HEK293 (cell line): ENCODE measurements around the gene UFSP1.

Source experiments
- AEBP2 ChIP-seq: fragments of 450-650 bp; formaldehyde crosslinking; IDR thresholded peaks from 2 replicates; pipeline ENCODE4 v1.5.1; 2016; ENCODE audit warnings: missing biosample characterization, missing genetic modification characterization, borderline replicate concordance
- CTCF ChIP-seq: fragments of 450-650 bp; formaldehyde crosslinking; IDR thresholded peaks from 2 replicates; pipeline ENCODE4 v1.5.1; 2016; ENCODE audit warnings: missing biosample characterization, missing genetic modification characterization
- REPIN1 ChIP-seq: fragments of 450-650 bp; formaldehyde crosslinking; IDR thresholded peaks from 2 replicates; pipeline ENCODE4 v1.5.1; 2017; ENCODE audit warnings: missing biosample characterization, missing genetic modification characterization, low read depth
- SCRT2 ChIP-seq: fragments of 450-650 bp; formaldehyde crosslinking; IDR thresholded peaks from 2 replicates; pipeline ENCODE4 v1.5.1; 2016; ENCODE audit warnings: missing biosample characterization, missing genetic modification characterization
- SETDB1 ChIP-seq: IDR thresholded peaks from one replicate; pipeline ENCODE4 v1.6.1; 2017; ENCODE audit warnings: mild to moderate bottlenecking, low read length, moderate library complexity, mixed read lengths; ENCODE audit not compliant: insufficient read length
- YY1 ChIP-seq: fragments of 450-650 bp; formaldehyde crosslinking; IDR thresholded peaks from 2 replicates; pipeline ENCODE4 v1.5.1; 2018; ENCODE audit warnings: missing biosample characterization, missing genetic modification characterization
- ZFP41 ChIP-seq: fragments of 450-650 bp; formaldehyde crosslinking; IDR thresholded peaks from 2 replicates; pipeline ENCODE4 v1.5.1; 2016; ENCODE audit warnings: missing biosample characterization, missing genetic modification characterization, borderline replicate concordance
- ZNF10 ChIP-seq: fragments of 450-650 bp; formaldehyde crosslinking; IDR thresholded peaks from 2 replicates; pipeline ENCODE4 v1.5.1; 2017; ENCODE audit warnings: missing biosample characterization, missing genetic modification characterization
- ZNF19 ChIP-seq: fragments of 450-650 bp; formaldehyde crosslinking; IDR thresholded peaks from 2 replicates; pipeline ENCODE4; 2016; ENCODE audit warnings: missing biosample characterization, missing genetic modification characterization, low read depth
- ZNF26 ChIP-seq: fragments of 450-650 bp; formaldehyde crosslinking; IDR thresholded peaks from 2 replicates; pipeline ENCODE4 v1.5.1; 2016; ENCODE audit warnings: missing biosample characterization, missing genetic modification characterization
- ZNF280D ChIP-seq: fragments of 450-650 bp; formaldehyde crosslinking; IDR thresholded peaks from 2 replicates; pipeline ENCODE4 v1.5.1; 2016; ENCODE audit warnings: missing biosample characterization, missing genetic modification characterization
- ZNF341 ChIP-seq: fragments of 450-650 bp; formaldehyde crosslinking; IDR thresholded peaks from 2 replicates; pipeline ENCODE4; 2016; ENCODE audit warnings: low read depth, missing biosample characterization, missing genetic modification characterization
- ZNF629 ChIP-seq: fragments of 450-650 bp; formaldehyde crosslinking; IDR thresholded peaks from 2 replicates; pipeline ENCODE4 v1.5.1; 2017; ENCODE audit warnings: missing biosample characterization, missing genetic modification characterization
- ZNF768 ChIP-seq: fragments of 450-650 bp; formaldehyde crosslinking; IDR thresholded peaks from 2 replicates; pipeline ENCODE4 v1.5.1; 2018; ENCODE audit warnings: missing biosample characterization, mild to moderate bottlenecking, missing genetic modification characterization

- TF ChIP-seq CTCF (no peak), AEBP2 (tag by site-specific recombination) (no peak), ZFP41 (tag by site-specific recombination) (no peak), SCRT2 (tag by site-specific recombination) (no peak), SETDB1 (no peak), REPIN1 (tag by site-specific recombination) (no peak), ZNF19 (tag by site-specific recombination) (no peak), ZNF280D (no peak), ZNF26 (tag by site-specific recombination) (no peak), ZNF768 (no peak), YY1 (tag by site-specific recombination) (no peak), ZNF629 (tag by site-specific recombination) (no peak), ZNF341 (tag by site-specific recombination) (no peak), ZNF10 (tag by site-specific recombination) (no peak)
Measured at GRCh38 chr7:100840470-100841100, 48.9 kb downstream of the UFSP1 start.
